B cell (primary cell): ENCODE data around the gene PTMA. TPM values are rescaled to one million over a fixed set of nuclear protein-coding genes. Genes with fewer than 3 reads are reported as not detected.

Experiments used
- ATAC-seq: fragments of 200-7000 bp; cut with Tn5 transposase; one replicate; pipeline ENCODE4 v1.10.0; 2021; ENCODE audit warnings: low read depth, mild to moderate bottlenecking, moderate number of reproducible peaks, moderate library complexity
- CTCF ChIA-PET: fragments of 350-600 bp; sonication (Branson Sonifier 250); formaldehyde crosslinking; loops from one replicate; lab custom pipeline; 2021; ENCODE audit warnings: antibody characterized with exemption, inconsistent platforms; lab: Charles Lee
- POLR2A ChIA-PET: fragments of 350-600 bp; sonication (Branson Sonifier 250); formaldehyde crosslinking; loops from one replicate; lab custom pipeline; 2021; ENCODE audit warnings: antibody characterized with exemption; lab: Charles Lee
- DNase-seq: peaks from one replicate; pipeline ENCODE4 v3.0.0; 2013
- H2AFZ ChIP-seq: 2 replicates; pipeline ENCODE4 v1.6.1; 2012; ENCODE audit warnings: mild to moderate bottlenecking, low read depth, low read length; ENCODE audit not compliant: insufficient read depth, poor library complexity, severe bottlenecking
- H3K27ac ChIP-seq, 2 donors: 1 replicate in 1 of 2; 2 replicates in 1 of 2; pipeline ENCODE4 v1.5.1; 2012 to 2013; ENCODE audit warnings: low read length in 2 of 2, mild to moderate bottlenecking in 2 of 2, moderate library complexity in 1 of 2
- H3K27me3 ChIP-seq, 4 experiments: fragments of 200-600 bp in 1 of 4; sonication (generic) in 1 of 4; replicated peaks in 1 of 4; 1 replicate in 2 of 4; 2 replicates in 2 of 4; pipeline versions ENCODE4 v1.6.1 to v1.7.0; 2013 to 2016; ENCODE audit warnings: low read length in 3 of 4, mild to moderate bottlenecking in 2 of 4, mixed read lengths in 1 of 4, moderate library complexity in 1 of 4; ENCODE audit not compliant: insufficient read depth in 4 of 4, control insufficient read depth in 3 of 4; ENCODE audit errors: control extremely low read depth in 1 of 4
- H3K36me3 ChIP-seq, 2 experiments: replicated peaks in 1 of 2; 1 replicate in 1 of 2; 2 replicates in 1 of 2; pipeline versions ENCODE4 v1.6.1 to v1.7.1; 2013; ENCODE audit warnings: low read length in 1 of 2; ENCODE audit not compliant: insufficient read depth in 2 of 2, control insufficient read depth in 1 of 2; ENCODE audit errors: control extremely low read depth in 1 of 2, extremely low read depth in 1 of 2
- H3K4me1 ChIP-seq, 2 donors: fragments of 200-600 bp in 1 of 2; sonication (generic) in 1 of 2; 1 replicate in 1 of 2; 2 replicates in 1 of 2; pipeline versions ENCODE4 v1.5.1 to v1.6.1; 2013 to 2017; ENCODE audit warnings: low read length in 2 of 2; ENCODE audit not compliant: control insufficient read depth in 2 of 2, insufficient read depth in 2 of 2
- H3K4me2 ChIP-seq: replicated peaks from 2 replicates; pipeline ENCODE3; 2012; ENCODE audit warnings: mild to moderate bottlenecking, low read depth, low read length; ENCODE audit not compliant: poor library complexity, severe bottlenecking
- H3K4me3 ChIP-seq, 5 experiments: fragments of 200-600 bp in 1 of 5; sonication (generic) in 1 of 5; 1 replicate in 3 of 5; 2 replicates in 2 of 5; pipeline versions ENCODE4 v1.5.1 to v1.7.0; 2011 to 2016; ENCODE audit warnings: low read length in 4 of 5, mild to moderate bottlenecking in 4 of 5, low read depth in 2 of 5, control low read depth in 1 of 5, moderate library complexity in 1 of 5; ENCODE audit not compliant: insufficient read depth in 1 of 5; ENCODE audit errors: control extremely low read depth in 1 of 5, extremely low read depth in 1 of 5
- H3K79me2 ChIP-seq: fragments of 200-600 bp; sonication (generic); one replicate; pipeline ENCODE4 v1.6.0; 2016; ENCODE audit warnings: low read length; ENCODE audit not compliant: control insufficient read depth, insufficient read depth
- H3K9ac ChIP-seq: fragments of 200-600 bp; sonication (generic); 2 replicates; pipeline ENCODE4 v1.6.1; 2017; ENCODE audit warnings: mild to moderate bottlenecking, low read length, moderate library complexity
- H3K9me3 ChIP-seq, 3 donors: one replicate each; pipeline versions ENCODE4 v1.6.1 to v1.7.1; 2013; ENCODE audit warnings: low read length in 2 of 3; ENCODE audit not compliant: control insufficient read depth in 2 of 3, insufficient read depth in 1 of 3; ENCODE audit errors: control extremely low read depth in 1 of 3
- H4K20me1 ChIP-seq: 2 replicates; pipeline ENCODE4 v1.6.0; 2012; ENCODE audit warnings: mild to moderate bottlenecking, low read length; ENCODE audit not compliant: insufficient read depth, control insufficient read depth, poor library complexity, severe bottlenecking
- H3K27ac Mint-ChIP-seq: one replicate; pipeline ENCODE4 v1.8.0; 2021; ENCODE audit warnings: mixed read lengths
- H3K27me3 Mint-ChIP-seq: one replicate; pipeline ENCODE4 v1.8.0; 2021; ENCODE audit warnings: mixed read lengths
- H3K4me1 Mint-ChIP-seq: one replicate; pipeline ENCODE4 v1.8.0; 2021; ENCODE audit warnings: mixed read lengths
- H3K4me3 Mint-ChIP-seq: one replicate; pipeline ENCODE4 v1.8.0; 2021; ENCODE audit warnings: mixed read lengths
- H3K9me3 Mint-ChIP-seq: one replicate; pipeline ENCODE4 v1.8.0; 2022; ENCODE audit warnings: mixed read lengths; ENCODE audit not compliant: insufficient read depth
- EZH2 ChIP-seq: IDR thresholded peaks from 2 replicates; pipeline ENCODE4 v1.6.1; 2012; ENCODE audit warnings: borderline replicate concordance, low read depth, mild to moderate bottlenecking, moderate library complexity, low read length; ENCODE audit not compliant: insufficient read depth, poor library complexity, severe bottlenecking
- WGBS: methylation state at CpG from one replicate; pipeline ENCODE4 v1.1.5; 2013; ENCODE audit warnings: missing lambda C conversion rate; ENCODE audit not compliant: insufficient coverage; 5-methylcytosine and 5-hydroxymethylcytosine counted together
- intact Hi-C: fragments of 100-400 bp; cut with micrococcal nuclease; formaldehyde crosslinking; loops from one replicate; pipeline ENCODE4 v1.10.0; 2022
- polyA plus RNA-seq: library from polyadenylated mRNA; depleted of rRNA; stranded (reverse); fragments of >200 nt; gene quantifications from 2 replicates; pipeline ENCODE4 v1.2.3, GENCODE V29; 2012
- total RNA-seq, 2 donors: library from RNA; stranded (reverse); fragments of 120-200 nt in 1 of 2; gene quantifications; 1 replicate in 1 of 2; 2 replicates in 1 of 2; pipeline versions ENCODE4 v1.2.3 to v1.2.4, GENCODE V29; 2013 to 2022
- TF ChIP-seq, protein P1 (sequence below): fragments of 200-600 bp; IDR thresholded peaks from one replicate; pipeline ENCODE4 v1.8.0; 2022; ENCODE audit warnings: antibody characterized with exemption, mild to moderate bottlenecking

The PTMA gene
- total and polyA plus RNA-seq, 2 donors (not counting 1 experiment from before 2014, with no cell fraction given): 713 to 2,282 TPM

DNA sequence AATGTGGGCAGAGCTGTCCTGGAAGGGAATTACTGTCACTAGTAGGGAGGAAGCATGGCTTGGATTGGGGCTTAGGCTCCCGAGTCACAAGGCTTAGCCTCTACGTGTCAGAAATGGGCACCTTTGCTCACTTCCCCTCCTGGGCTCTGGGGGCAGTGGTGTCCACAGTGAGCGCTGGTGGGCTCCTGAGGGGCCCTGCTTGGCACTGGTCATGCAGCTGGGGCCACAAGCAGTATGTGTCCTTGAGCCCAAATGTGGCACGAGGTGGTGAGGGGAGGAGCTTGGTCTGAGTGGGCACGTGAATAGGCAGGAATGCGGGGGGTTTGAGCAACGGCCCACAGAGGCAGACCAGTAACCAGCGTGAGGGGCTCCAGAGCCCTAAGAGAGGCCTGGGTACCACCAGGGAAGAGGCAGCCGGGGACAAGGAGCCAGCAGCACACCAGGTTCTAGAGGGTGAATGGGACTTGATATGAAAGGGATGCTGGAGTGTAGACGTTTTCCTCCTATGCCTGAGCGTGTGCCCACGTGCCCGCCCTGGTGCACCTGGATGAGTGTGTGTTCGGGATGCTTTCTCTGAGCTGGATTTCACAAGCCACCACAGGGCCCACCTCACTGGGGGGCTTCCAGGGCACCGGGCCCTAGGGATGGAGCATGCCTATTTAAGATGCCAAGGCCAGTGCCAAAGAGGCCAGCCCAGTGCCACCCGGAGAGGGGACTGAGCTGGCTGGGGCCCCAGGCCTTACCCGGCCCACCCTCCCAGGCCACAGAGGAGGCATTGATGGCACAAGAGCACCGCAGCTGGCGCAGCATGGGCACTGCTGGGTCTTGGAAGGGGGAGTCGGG lies 22.8 kb upstream of the PTMA start:
- no peak overlapping the region for H3K9ac ChIP-seq
- POLR2A ChIA-PET: interaction anchor here (0.6 to 6.1 kb wide), 8 partner anchors 8 to 81 kb away, joined by 3 to 75 read pairs (median 10); partner anchors contain the start of gene PTMA
- H3K9me3 ChIP-seq: peaks cover 0 to under 1% (median 0%) of the 10 kb centered on the region in 3 donors
- TF ChIP-seq, protein P1, sequence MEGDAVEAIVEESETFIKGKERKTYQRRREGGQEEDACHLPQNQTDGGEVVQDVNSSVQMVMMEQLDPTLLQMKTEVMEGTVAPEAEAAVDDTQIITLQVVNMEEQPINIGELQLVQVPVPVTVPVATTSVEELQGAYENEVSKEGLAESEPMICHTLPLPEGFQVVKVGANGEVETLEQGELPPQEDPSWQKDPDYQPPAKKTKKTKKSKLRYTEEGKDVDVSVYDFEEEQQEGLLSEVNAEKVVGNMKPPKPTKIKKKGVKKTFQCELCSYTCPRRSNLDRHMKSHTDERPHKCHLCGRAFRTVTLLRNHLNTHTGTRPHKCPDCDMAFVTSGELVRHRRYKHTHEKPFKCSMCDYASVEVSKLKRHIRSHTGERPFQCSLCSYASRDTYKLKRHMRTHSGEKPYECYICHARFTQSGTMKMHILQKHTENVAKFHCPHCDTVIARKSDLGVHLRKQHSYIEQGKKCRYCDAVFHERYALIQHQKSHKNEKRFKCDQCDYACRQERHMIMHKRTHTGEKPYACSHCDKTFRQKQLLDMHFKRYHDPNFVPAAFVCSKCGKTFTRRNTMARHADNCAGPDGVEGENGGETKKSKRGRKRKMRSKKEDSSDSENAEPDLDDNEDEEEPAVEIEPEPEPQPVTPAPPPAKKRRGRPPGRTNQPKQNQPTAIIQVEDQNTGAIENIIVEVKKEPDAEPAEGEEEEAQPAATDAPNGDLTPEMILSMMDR: peak; percentile 28
- TF ChIP-seq EZH2: no peak
- ATAC-seq (no peak), DNase-seq (peak; percentile 29)
- H3K4me1 ChIP-seq: peaks cover 22 to 44% of the 10 kb centered on the region in 2 donors
- no peak overlapping the region for H3K27ac ChIP-seq
- H4K20me1 ChIP-seq: no peaks in the 10 kb centered on the region
- peaks cover 3% of the 10 kb centered on the region for H3K79me2 ChIP-seq
- 94% methylated on average over 17 of the region's 20 CpGs for WGBS
- Mint-ChIP-seq H3K9me3 (no peaks in the 10 kb centered on the region), H3K27ac (peak overlapping the region; percentile 59), H3K27me3 (no peaks in the 10 kb centered on the region), H3K4me1 (peaks cover 44% of the 10 kb centered on the region), H3K4me3 (peak overlapping the region; percentile 23)
- intact Hi-C loops: no loop called here
- no peak overlapping the region for H2AFZ ChIP-seq
- H3K4me2 ChIP-seq: no peak overlapping the region
- H3K36me3 ChIP-seq: no peaks in the 10 kb centered on the region
- no peaks in the 10 kb centered on the region for H3K27me3 ChIP-seq
- CTCF ChIA-PET: interaction anchor here (0.8 to 21.6 kb wide), 8 partner anchors 10 to 121 kb away, joined by 3 to 785 read pairs (median 50); partner anchors contain the start of gene PTMA
- H3K4me3 ChIP-seq: no peak overlapping the region
